GM23338 (cell line): ENCODE data around the gene SLC9C2. TPM values are rescaled to one million over a fixed set of nuclear protein-coding genes. Genes with fewer than 3 reads are reported as not detected.

Experiments used
- ATAC-seq: fragments of 200-7000 bp; cut with Tn5 transposase; 3 replicates; pipeline ENCODE4 v1.9.1; 2020
- DNase-seq: peaks from one replicate; pipeline ENCODE4 v3.0.0-alpha.2; 2015; ENCODE audit warnings: low spot score
- H2AFZ ChIP-seq: fragments of 200-600 bp; sonication (generic); 2 replicates; pipeline ENCODE4 v1.8.0; 2016; ENCODE audit warnings: antibody characterized with exemption, mild to moderate bottlenecking, moderate library complexity
- H3F3A ChIP-seq: fragments of 200-600 bp; sonication (generic); replicated peaks from 2 replicates; pipeline ENCODE4 v1.8.0; 2017; ENCODE audit warnings: antibody characterized with exemption, mixed run types, low read depth
- H3K27ac ChIP-seq: fragments of 200-600 bp; sonication (generic); 2 replicates; pipeline ENCODE4 v1.6.1; 2016; ENCODE audit warnings: low read depth
- H3K27me3 ChIP-seq: fragments of 200-600 bp; sonication (generic); 2 replicates; pipeline ENCODE4 v1.8.0; 2016; ENCODE audit warnings: mild to moderate bottlenecking, mixed run types, moderate library complexity; ENCODE audit not compliant: insufficient read depth
- H3K36me3 ChIP-seq: fragments of 200-600 bp; sonication (generic); 2 replicates; pipeline ENCODE4 v1.8.0; 2016; ENCODE audit warnings: mild to moderate bottlenecking; ENCODE audit not compliant: insufficient read depth
- H3K4me1 ChIP-seq: fragments of 200-600 bp; sonication (generic); 2 replicates; pipeline ENCODE4 v1.8.0; 2016; ENCODE audit warnings: mild to moderate bottlenecking, moderate library complexity; ENCODE audit not compliant: insufficient read depth
- H3K4me2 ChIP-seq: fragments of 200-600 bp; sonication (generic); 2 replicates; pipeline ENCODE4 v1.7.1; 2017; ENCODE audit warnings: mixed run types
- H3K4me3 ChIP-seq: fragments of 200-600 bp; sonication (generic); 2 replicates; pipeline ENCODE4 v1.6.1; 2016; ENCODE audit warnings: mixed run types
- H3K79me2 ChIP-seq: fragments of 200-600 bp; sonication (generic); replicated peaks from 2 replicates; pipeline ENCODE4 v1.8.0; 2017; ENCODE audit warnings: mild to moderate bottlenecking; ENCODE audit not compliant: insufficient read depth
- H3K9me2 ChIP-seq: fragments of 200-600 bp; sonication (generic); 2 replicates; pipeline ENCODE4 v1.8.0; 2017; ENCODE audit not compliant: insufficient read depth
- H4K20me1 ChIP-seq: fragments of 200-600 bp; sonication (generic); replicated peaks from 2 replicates; pipeline ENCODE4 v1.8.0; 2017; ENCODE audit warnings: mild to moderate bottlenecking; ENCODE audit not compliant: insufficient read depth
- H3K27ac Mint-ChIP-seq: 2 replicates; pipeline ENCODE4 v1.8.0; 2020; ENCODE audit warnings: inconsistent platforms, mild to moderate bottlenecking, moderate library complexity, mixed read lengths
- H3K27me3 Mint-ChIP-seq: 3 replicates; pipeline ENCODE4 v1.8.0; 2022; ENCODE audit warnings: low read depth, mild to moderate bottlenecking, moderate library complexity, mixed read lengths, inconsistent platforms; ENCODE audit not compliant: insufficient read depth, poor library complexity
- H3K36me3 Mint-ChIP-seq: 3 replicates; pipeline ENCODE4 v1.8.0; 2021; ENCODE audit warnings: low read depth, mild to moderate bottlenecking, inconsistent platforms, moderate library complexity, mixed read lengths
- H3K4me1 Mint-ChIP-seq: 3 replicates; pipeline ENCODE4 v1.8.0; 2020; ENCODE audit warnings: mild to moderate bottlenecking, inconsistent platforms, mixed read lengths
- H3K4me3 Mint-ChIP-seq: 3 replicates; pipeline ENCODE4 v1.8.0; 2021; ENCODE audit warnings: moderate library complexity, mild to moderate bottlenecking, inconsistent platforms, mixed read lengths
- H3K9me3 Mint-ChIP-seq: 3 replicates; pipeline ENCODE4 v1.8.0; 2020; ENCODE audit warnings: moderate library complexity, mild to moderate bottlenecking, inconsistent platforms, mixed read lengths
- CREB1 ChIP-seq: fragments of 250-450 bp; sonication (Bioruptor Pico); IDR thresholded peaks from 2 replicates; pipeline ENCODE4 v1.5.0; 2020; ENCODE audit warnings: low read depth, mild to moderate bottlenecking, moderate library complexity
- EZH2phosphoT487 ChIP-seq: fragments of 200-600 bp; sonication (generic); IDR thresholded peaks from one replicate; pipeline ENCODE4 v1.8.1; 2018; ENCODE audit warnings: antibody characterized with exemption; ENCODE audit not compliant: unreplicated experiment
- POLR2AphosphoS5 ChIP-seq: IDR thresholded peaks from 2 replicates; pipeline ENCODE4 v1.6.1; 2016; ENCODE audit warnings: antibody characterized with exemption, low read depth
- REST ChIP-seq: IDR thresholded peaks from one replicate; pipeline ENCODE4 v1.6.1; 2018; ENCODE audit warnings: antibody characterized with exemption; ENCODE audit not compliant: unreplicated experiment
- ZNF331 ChIP-seq: fragments of 250-450 bp; sonication (Bioruptor Pico); IDR thresholded peaks from 2 replicates; pipeline ENCODE4 v1.5.0; 2020; ENCODE audit warnings: low read depth, mild to moderate bottlenecking, moderate library complexity
- polyA plus RNA-seq: library from polyadenylated mRNA; unstranded; fragments of >200 nt; fragmentation: Nextera tagmentation; extraction: Ambion mirVana; gene quantifications from 2 replicates; pipeline ENCODE4 v1.2.1, GENCODE V29; 2016
- total RNA-seq: library from RNA; depleted of rRNA; stranded (reverse); fragments of >200 nt; shearing (Covaris generic); gene quantifications from 2 replicates; pipeline ENCODE4 v1.2.3, GENCODE V29; 2014
- TF ChIP-seq, protein P1 (sequence below), 2 experiments: fragments of 200-600 bp in 1 of 2; sonication (generic) in 1 of 2; conservative IDR thresholded peaks; 2 replicates each; pipeline versions ENCODE4 v1.5.1 to v1.6.1; 2016 to 2017; ENCODE audit warnings: antibody characterized with exemption in 2 of 2, low read depth in 2 of 2, mild to moderate bottlenecking in 2 of 2, moderate library complexity in 1 of 2

SLC9C2 gene
- total and polyA plus RNA-seq, 2 experiments from 2014 or later, result not detected

DNA sequence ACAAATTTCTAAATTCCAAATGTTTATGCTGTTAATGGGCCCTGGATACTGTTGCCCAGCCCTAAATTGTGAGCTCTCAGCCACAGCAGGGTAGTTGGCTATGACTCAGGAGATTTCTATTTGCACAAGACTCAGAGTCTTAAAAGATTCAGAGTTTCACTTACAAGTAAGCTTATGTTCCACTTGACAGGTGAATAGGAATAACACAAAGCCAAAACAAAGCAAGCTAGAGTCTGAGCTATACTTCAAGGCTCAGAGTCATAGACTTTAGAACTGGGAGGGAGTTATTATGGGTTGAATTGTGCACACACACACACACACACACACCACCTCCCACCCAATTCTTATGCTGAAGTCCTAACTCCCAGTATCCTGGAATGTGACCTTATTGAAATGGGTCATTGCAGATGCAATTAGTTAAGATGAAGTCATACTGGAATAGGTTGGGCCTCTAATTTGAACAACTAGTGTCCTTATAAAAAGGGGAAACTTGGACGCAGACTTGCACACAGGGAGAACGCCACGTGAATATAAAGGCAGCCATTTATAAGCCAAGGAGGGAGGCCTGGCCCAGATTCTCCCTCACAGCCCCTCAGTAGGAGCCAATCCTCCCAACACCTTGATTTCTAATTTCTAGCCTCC, 95.5 kb downstream of the SLC9C2 start:
- H3K27me3 ChIP-seq, result no peaks in the 10 kb centered on the region
- peak overlapping the region; percentile 92 for H3K27ac Mint-ChIP-seq
- no peaks in the 10 kb centered on the region for H3K9me3 Mint-ChIP-seq
- peak overlapping the region; percentile 39 for H3K4me2 ChIP-seq
- ATAC-seq (peak; percentile 51), DNase-seq (peak; percentile 46)
- no peaks in the 10 kb centered on the region for H3K9me2 ChIP-seq
- H3K4me1 Mint-ChIP-seq, result peaks cover 21% of the 10 kb centered on the region
- peaks cover 17% of the 10 kb centered on the region for H3K4me1 ChIP-seq
- H3K27ac ChIP-seq, result 0 out of 2 replicates have a peak overlapping the region, but pooled peaks have one; percentile 22
- no peaks in the 10 kb centered on the region for H3F3A ChIP-seq
- H3K4me3 Mint-ChIP-seq, result no peak overlapping the region
- no peak overlapping the region for H3K4me3 ChIP-seq
- H4K20me1 ChIP-seq, result no peaks in the 10 kb centered on the region
- H3K79me2 ChIP-seq, result no peaks in the 10 kb centered on the region
- H3K36me3 Mint-ChIP-seq, result no peaks in the 10 kb centered on the region
- H3K36me3 ChIP-seq, result no peaks in the 10 kb centered on the region
- TF ChIP-seq CREB1 (CRISPR knock-in tag), result 0 out of 2 replicates have a peak, but pooled peaks have one; percentile 25
- no peak for TF ChIP-seq EZH2phosphoT487
- H3K27me3 Mint-ChIP-seq, result peaks cover 2% of the 10 kb centered on the region
- no peak overlapping the region; the same call in 1 of the 2 replicates for H2AFZ ChIP-seq

GRCh38 chr1:173506437-173506836, 96.4 kb downstream of the SLC9C2 start:
- H3K4me2 ChIP-seq, result no peak overlapping the region

GRCh38 chr1:173505391-173505790, 97.5 kb downstream of the SLC9C2 start:
- Mint-ChIP-seq H3K4me3 (no peak overlapping the region), H3K4me1 (peaks cover 21% of the 10 kb centered on the region), H3K36me3 (no peaks in the 10 kb centered on the region; the same call in 2 of the 3 replicates), H3K27me3 (peaks cover 2% of the 10 kb centered on the region), H3K9me3 (no peaks in the 10 kb centered on the region), H3K27ac (no peak overlapping the region)
- H3K4me2 ChIP-seq, result no peak overlapping the region
- no peak overlapping the region for H3K27ac ChIP-seq
- H2AFZ ChIP-seq, result 0 out of 2 replicates have a peak overlapping the region, but pooled peaks have one; percentile 21
- H3K4me1 ChIP-seq, result peaks cover 17% of the 10 kb centered on the region
- no peaks in the 10 kb centered on the region for H4K20me1 ChIP-seq
- no peak for TF ChIP-seq EZH2phosphoT487
- no peak for TF ChIP-seq REST
- no peak for TF ChIP-seq POLR2AphosphoS5
- DNase-seq (no peak), ATAC-seq (no peak)
- H3K79me2 ChIP-seq, result no peaks in the 10 kb centered on the region
- no peaks in the 10 kb centered on the region for H3K9me2 ChIP-seq
- H3K27me3 ChIP-seq, result no peaks in the 10 kb centered on the region
- H3F3A ChIP-seq, result no peaks in the 10 kb centered on the region
- H3K36me3 ChIP-seq, result no peaks in the 10 kb centered on the region
- no peak overlapping the region for H3K4me3 ChIP-seq

More at GRCh38 chr1:173506437-173506836, 96.4 kb downstream of the SLC9C2 start:
- Histone ChIP-seq H3K4me3 (no peak overlapping the region), H3K79me2 (no peaks in the 10 kb centered on the region), H2AFZ (no peak overlapping the region), H3F3A (no peaks in the 10 kb centered on the region), H4K20me1 (no peaks in the 10 kb centered on the region), H3K9me2 (no peaks in the 10 kb centered on the region), H3K27ac (no peak overlapping the region), H3K4me1 (peaks cover 17% of the 10 kb centered on the region), H3K27me3 (no peaks in the 10 kb centered on the region), H3K36me3 (no peaks in the 10 kb centered on the region)
- 0 out of 2 replicates have a peak overlapping the region, but pooled peaks have one; percentile 0 for H3K27ac Mint-ChIP-seq
- DNase-seq, result peak; percentile 66
- H3K4me1 Mint-ChIP-seq, result peaks cover 21% of the 10 kb centered on the region
- H3K9me3 Mint-ChIP-seq, result no peaks in the 10 kb centered on the region
- H3K4me3 Mint-ChIP-seq, result no peak overlapping the region
- H3K27me3 Mint-ChIP-seq, result peaks cover 2% of the 10 kb centered on the region
- TF ChIP-seq ZNF331 (CRISPR knock-in tag), result no peak
- TF ChIP-seq, protein P1, sequence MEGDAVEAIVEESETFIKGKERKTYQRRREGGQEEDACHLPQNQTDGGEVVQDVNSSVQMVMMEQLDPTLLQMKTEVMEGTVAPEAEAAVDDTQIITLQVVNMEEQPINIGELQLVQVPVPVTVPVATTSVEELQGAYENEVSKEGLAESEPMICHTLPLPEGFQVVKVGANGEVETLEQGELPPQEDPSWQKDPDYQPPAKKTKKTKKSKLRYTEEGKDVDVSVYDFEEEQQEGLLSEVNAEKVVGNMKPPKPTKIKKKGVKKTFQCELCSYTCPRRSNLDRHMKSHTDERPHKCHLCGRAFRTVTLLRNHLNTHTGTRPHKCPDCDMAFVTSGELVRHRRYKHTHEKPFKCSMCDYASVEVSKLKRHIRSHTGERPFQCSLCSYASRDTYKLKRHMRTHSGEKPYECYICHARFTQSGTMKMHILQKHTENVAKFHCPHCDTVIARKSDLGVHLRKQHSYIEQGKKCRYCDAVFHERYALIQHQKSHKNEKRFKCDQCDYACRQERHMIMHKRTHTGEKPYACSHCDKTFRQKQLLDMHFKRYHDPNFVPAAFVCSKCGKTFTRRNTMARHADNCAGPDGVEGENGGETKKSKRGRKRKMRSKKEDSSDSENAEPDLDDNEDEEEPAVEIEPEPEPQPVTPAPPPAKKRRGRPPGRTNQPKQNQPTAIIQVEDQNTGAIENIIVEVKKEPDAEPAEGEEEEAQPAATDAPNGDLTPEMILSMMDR (conservative IDR thresholded peaks at IDR 0.05; ENCODE audit: low read depth in 2 of 2), result peak; percentile 54 to 69
- no peaks in the 10 kb centered on the region for H3K36me3 Mint-ChIP-seq
- ATAC-seq, result peak; percentile 85
